Natural killer cell (primary cell): ENCODE measurements around the gene SH3PXD2B. TPM values are rescaled to one million over a fixed set of nuclear protein-coding genes. Genes with fewer than 3 reads are reported as not detected.

Source experiments
- ATAC-seq, 3 donors: fragments of 150-1000 bp in 2 of 3; fragments of 200-7000 bp in 1 of 3; cut with Tn5 transposase; 1 replicate in 1 of 3; 2 replicates in 2 of 3; pipeline ENCODE4 v1.10.0; 2021; ENCODE audit warnings: mild to moderate bottlenecking in 2 of 3, moderate library complexity in 2 of 3
- DNase-seq, 2 donors: peaks; one replicate each; pipeline versions ENCODE4 v3.0.0 to v3.0.0-alpha.2; 2013 to 2021; ENCODE audit warnings: mixed read lengths in 1 of 2
- H3K27ac ChIP-seq: one replicate; pipeline ENCODE4 v1.5.1; 2013; ENCODE audit warnings: mild to moderate bottlenecking, low read length
- H3K27me3 ChIP-seq: one replicate; pipeline ENCODE4 v1.6.1; 2013; ENCODE audit warnings: low read length; ENCODE audit not compliant: control insufficient read depth, insufficient read depth
- H3K36me3 ChIP-seq: one replicate; pipeline ENCODE4 v1.6.1; 2013; ENCODE audit warnings: low read length; ENCODE audit not compliant: control insufficient read depth, insufficient read depth
- H3K4me1 ChIP-seq: one replicate; pipeline ENCODE4 v1.6.1; 2013; ENCODE audit warnings: low read length; ENCODE audit not compliant: control insufficient read depth, insufficient read depth
- H3K4me3 ChIP-seq: one replicate; pipeline ENCODE4 v1.5.1; 2013; ENCODE audit warnings: low read length
- H3K9me3 ChIP-seq: one replicate; pipeline ENCODE4 v1.6.1; 2013; ENCODE audit warnings: low read length; ENCODE audit not compliant: control insufficient read depth, insufficient read depth
- H3K27ac Mint-ChIP-seq, 2 donors: one replicate each; pipeline ENCODE4 v1.8.0; 2022; ENCODE audit warnings: mild to moderate bottlenecking in 2 of 2, mixed read lengths in 2 of 2, moderate library complexity in 1 of 2
- H3K27me3 Mint-ChIP-seq, 2 donors: one replicate each; pipeline ENCODE4 v1.8.0; 2022; ENCODE audit warnings: low read depth in 2 of 2, mixed read lengths in 2 of 2
- H3K36me3 Mint-ChIP-seq: one replicate; pipeline ENCODE4 v1.8.0; 2022; ENCODE audit warnings: mixed read lengths
- H3K4me1 Mint-ChIP-seq, 2 donors: one replicate each; pipeline ENCODE4 v1.8.0; 2022; ENCODE audit warnings: mixed read lengths in 2 of 2
- H3K4me3 Mint-ChIP-seq: one replicate; pipeline ENCODE4 v1.8.0; 2022; ENCODE audit warnings: mild to moderate bottlenecking, moderate library complexity, mixed read lengths
- H3K9me3 Mint-ChIP-seq, 2 donors: one replicate each; pipeline ENCODE4 v1.8.0; 2022; ENCODE audit warnings: mixed read lengths in 2 of 2
- CTCF ChIP-seq: fragments of 200-600 bp; IDR thresholded peaks from one replicate; pipeline ENCODE4 v1.8.0; 2022; ENCODE audit warnings: antibody characterized with exemption
- WGBS: methylation state at CpG from one replicate; pipeline ENCODE4 v1.1.7; 2013; ENCODE audit warnings: missing lambda C conversion rate; ENCODE audit not compliant: insufficient coverage; 5-methylcytosine and 5-hydroxymethylcytosine counted together
- intact Hi-C: fragments of 100-400 bp; cut with micrococcal nuclease; formaldehyde crosslinking; loops from one replicate; pipeline ENCODE4 v1.14.2; 2022
- total RNA-seq, 4 donors: library from RNA; stranded (reverse); fragments of 120-200 nt in 1 of 4; gene quantifications; one replicate each; pipeline versions ENCODE4 v1.2.3 to v1.2.4, GENCODE V29; 2013 to 2022

SH3PXD2B gene
- total RNA-seq, 3 donors from 2014 or later (not counting 1 experiment from before 2014, with no cell fraction given): 0.25 to 0.35 TPM; not detected in 1

GRCh38 chr5:172377856-172378255, 76.5 kb downstream of the SH3PXD2B start:
- H3K4me3 Mint-ChIP-seq: no peak overlapping the region
- no peak overlapping the region for H3K27ac Mint-ChIP-seq
- WGBS: 11% methylated on average over 4 of the region's 4 CpGs
- no peaks in the 10 kb centered on the region for H3K36me3 ChIP-seq
- no peak overlapping the region for H3K27ac ChIP-seq
- H3K4me3 ChIP-seq: no peak overlapping the region
- ATAC-seq: peak in 1 of 3 donors; percentile 72
- H3K9me3 ChIP-seq: no peaks in the 10 kb centered on the region
- no peak for TF ChIP-seq CTCF
- peaks cover 6% of the 10 kb centered on the region for H3K4me1 ChIP-seq
- intact Hi-C loops: no loop called here
- no peaks in the 10 kb centered on the region for H3K36me3 Mint-ChIP-seq
- H3K27me3 ChIP-seq: peaks cover 3% of the 10 kb centered on the region
- peaks cover 0 to 2% of the 10 kb centered on the region in 2 donors for H3K27me3 Mint-ChIP-seq
- no peaks in the 10 kb centered on the region for H3K9me3 Mint-ChIP-seq
- peaks cover 0 to 5% of the 10 kb centered on the region in 2 donors for H3K4me1 Mint-ChIP-seq
- DNase-seq: no peak

DNA sequence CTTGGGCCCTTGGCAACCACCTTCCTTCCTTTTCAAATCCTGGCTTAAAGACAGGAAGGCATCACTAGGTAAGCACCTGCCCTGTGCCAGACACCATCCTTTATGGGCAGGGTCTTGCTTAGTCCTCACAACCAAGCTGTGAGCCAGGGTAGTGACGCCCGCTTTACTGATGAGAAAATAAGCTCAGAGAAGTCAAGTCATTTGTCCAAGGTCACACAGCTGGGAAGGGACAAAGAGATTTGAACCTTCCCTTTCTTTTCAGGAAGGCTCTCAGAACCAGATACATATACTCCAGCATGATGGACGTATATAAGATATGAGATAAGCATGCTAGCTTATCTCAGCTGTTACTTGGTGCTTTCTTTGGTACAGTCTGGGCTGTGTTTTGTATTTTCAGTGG, 76.9 kb downstream of the SH3PXD2B start:
- TF ChIP-seq CTCF: no peak
- no peaks in the 10 kb centered on the region for H3K9me3 ChIP-seq
- no peak overlapping the region for H3K4me3 ChIP-seq
- Mint-ChIP-seq H3K9me3 (no peaks in the 10 kb centered on the region), H3K4me3 (no peak overlapping the region), H3K36me3 (no peaks in the 10 kb centered on the region), H3K27me3 (peaks cover 0 to 2% of the 10 kb centered on the region in 2 donors), H3K27ac (no peak overlapping the region), H3K4me1 (peaks cover 0 to 5% of the 10 kb centered on the region in 2 donors)
- DNase-seq (no peak), ATAC-seq (no peak)
- WGBS: 97% methylated on average over 2 of the region's 3 CpGs
- no peaks in the 10 kb centered on the region for H3K36me3 ChIP-seq
- intact Hi-C loops: no loop called here
- peaks cover 3% of the 10 kb centered on the region for H3K27me3 ChIP-seq
- H3K27ac ChIP-seq: no peak overlapping the region
- peaks cover 6% of the 10 kb centered on the region for H3K4me1 ChIP-seq

DNA sequence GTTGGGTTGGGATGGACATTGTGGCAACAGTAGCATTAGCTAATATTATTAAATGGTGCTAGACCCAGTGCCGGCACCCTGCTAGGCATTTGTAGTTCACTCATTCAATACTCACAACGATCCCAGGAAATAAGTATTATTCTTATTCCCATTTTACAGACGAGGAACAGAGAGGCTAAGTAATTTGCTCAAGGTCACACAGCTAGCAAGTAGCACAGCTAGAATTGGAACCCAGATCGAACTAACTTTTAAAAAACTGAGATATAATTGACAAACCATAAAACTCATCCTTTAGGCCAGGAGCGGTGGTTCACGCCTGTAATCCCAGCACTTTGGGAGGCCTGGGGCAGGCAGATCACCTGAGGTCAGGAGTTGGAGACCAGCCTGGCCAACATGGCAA, 79.5 kb downstream of the SH3PXD2B start:
- Histone ChIP-seq H3K4me3 (no peak overlapping the region), H3K27ac (no peak overlapping the region), H3K36me3 (no peaks in the 10 kb centered on the region), H3K4me1 (peaks cover 6% of the 10 kb centered on the region), H3K9me3 (peaks cover 14% of the 10 kb centered on the region), H3K27me3 (peaks cover 3% of the 10 kb centered on the region)
- no peak overlapping the region for H3K27ac Mint-ChIP-seq
- WGBS: 90% methylated on average over 6 of the region's 6 CpGs
- H3K36me3 Mint-ChIP-seq: no peaks in the 10 kb centered on the region
- intact Hi-C loops: no loop called here
- peaks cover 0 to 5% of the 10 kb centered on the region in 2 donors for H3K4me1 Mint-ChIP-seq
- TF ChIP-seq CTCF: no peak
- ATAC-seq (no peak), DNase-seq (no peak)
- peaks cover 0 to 4% of the 10 kb centered on the region in 2 donors for H3K9me3 Mint-ChIP-seq
- H3K4me3 Mint-ChIP-seq: no peak overlapping the region
- H3K27me3 Mint-ChIP-seq: peaks cover 0 to 8% of the 10 kb centered on the region in 2 donors

GRCh38 chr5:172373680-172374079, 80.6 kb downstream of the SH3PXD2B start:
- no peak overlapping the region for H3K27ac Mint-ChIP-seq
- intact Hi-C loops: no loop called here
- ATAC-seq: no peak
- TF ChIP-seq CTCF: no peak
- H3K4me1 Mint-ChIP-seq: peaks cover 0 to 5% of the 10 kb centered on the region in 2 donors
- 100% methylated on average over 1 of the region's 6 CpGs for WGBS
- H3K36me3 ChIP-seq: no peaks in the 10 kb centered on the region
- H3K4me1 ChIP-seq: peaks cover 6% of the 10 kb centered on the region
- no peak overlapping the region for H3K4me3 Mint-ChIP-seq
- H3K4me3 ChIP-seq: no peak overlapping the region
- H3K36me3 Mint-ChIP-seq: no peaks in the 10 kb centered on the region
- DNase-seq: no peak
- H3K9me3 Mint-ChIP-seq: peaks cover 0 to 4% of the 10 kb centered on the region in 2 donors
- H3K27me3 ChIP-seq: peaks cover 3% of the 10 kb centered on the region
- H3K27ac ChIP-seq: no peak overlapping the region
- H3K9me3 ChIP-seq: peaks cover 14% of the 10 kb centered on the region
- H3K27me3 Mint-ChIP-seq: peaks cover 0 to 8% of the 10 kb centered on the region in 2 donors
